Thyroid gland (tissue), 4 donors: Measurements from ENCODE around the gene SLC4A4.

Experiments used
- POLR2A ChIP-seq, 2 donors: fragments of 450-650 bp; IDR thresholded peaks; one replicate each; pipeline ENCODE4 v1.6.1; 2017; ENCODE audit warnings: antibody characterized with exemption in 2 of 2, mild to moderate bottlenecking in 2 of 2, moderate library complexity in 1 of 2
- TF ChIP-seq, protein P1 (sequence below), 6 experiments: fragments of 200-600 bp in 3 of 6; fragments of 450-650 bp in 3 of 6; sonication (generic) in 3 of 6; IDR thresholded peaks; one replicate each; pipeline ENCODE4 v1.5.1; 2016 to 2019; ENCODE audit warnings: antibody characterized with exemption in 6 of 6, mild to moderate bottlenecking in 2 of 6, inconsistent platforms in 1 of 6, moderate library complexity in 1 of 6

GRCh38 chr4:71533121-71533520, 194.3 kb downstream of the SLC4A4 start:
- TF ChIP-seq, protein P1, sequence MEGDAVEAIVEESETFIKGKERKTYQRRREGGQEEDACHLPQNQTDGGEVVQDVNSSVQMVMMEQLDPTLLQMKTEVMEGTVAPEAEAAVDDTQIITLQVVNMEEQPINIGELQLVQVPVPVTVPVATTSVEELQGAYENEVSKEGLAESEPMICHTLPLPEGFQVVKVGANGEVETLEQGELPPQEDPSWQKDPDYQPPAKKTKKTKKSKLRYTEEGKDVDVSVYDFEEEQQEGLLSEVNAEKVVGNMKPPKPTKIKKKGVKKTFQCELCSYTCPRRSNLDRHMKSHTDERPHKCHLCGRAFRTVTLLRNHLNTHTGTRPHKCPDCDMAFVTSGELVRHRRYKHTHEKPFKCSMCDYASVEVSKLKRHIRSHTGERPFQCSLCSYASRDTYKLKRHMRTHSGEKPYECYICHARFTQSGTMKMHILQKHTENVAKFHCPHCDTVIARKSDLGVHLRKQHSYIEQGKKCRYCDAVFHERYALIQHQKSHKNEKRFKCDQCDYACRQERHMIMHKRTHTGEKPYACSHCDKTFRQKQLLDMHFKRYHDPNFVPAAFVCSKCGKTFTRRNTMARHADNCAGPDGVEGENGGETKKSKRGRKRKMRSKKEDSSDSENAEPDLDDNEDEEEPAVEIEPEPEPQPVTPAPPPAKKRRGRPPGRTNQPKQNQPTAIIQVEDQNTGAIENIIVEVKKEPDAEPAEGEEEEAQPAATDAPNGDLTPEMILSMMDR (IDR thresholded peaks at IDR 0.05), result no peak
- TF ChIP-seq POLR2A (IDR thresholded peaks at IDR 0.05), result no peak
